Stimulated activated CD4-positive, alpha-beta T cell treated with anti-CD3 and anti-CD28 coated beads, Interleukin-2, amount 100 ng/mL, for 4 hours (primary cell): Measurements from ENCODE around the gene PLA2G7.
"Not testable (repeated sequence)": the region's sequence is repeated elsewhere in the genome, so short reads cannot be mapped to it uniquely, and the experiment has no call there.

Experiments used
- DNase-seq: peaks from one replicate; pipeline ENCODE4 v3.0.0-alpha.2; 2020; ENCODE audit warnings: low read depth

Gene PLA2G7

GRCh38 chr6:46734867-46735719 is at the start of gene PLA2G7:
Gene PLA2G7, minus strand, starts transcription at chr6:46735375. Its CDS starts 12,484 bp downstream, at chr6:46722891.
- DNase-seq, result no peak

GRCh38 chr6:46784535-46784934 is 49.4 kb upstream of the PLA2G7 start:
- no peak for DNase-seq

GRCh38 chr6:46781478-46782378 is 46.6 kb upstream of the PLA2G7 start:
- DNase-seq, result no peak

GRCh38 chr6:46777476-46778346 is 42.5 kb upstream of the PLA2G7 start:
- DNase-seq, result no peak

- DNase-seq, result no peak
Observed at GRCh38 chr6:46776070-46776712, 41.0 kb upstream of the PLA2G7 start.

GRCh38 chr6:46774736-46775135 is 39.6 kb upstream of the PLA2G7 start:
- DNase-seq, result not testable (repeated sequence)

- no peak for DNase-seq
Observed at GRCh38 chr6:46773201-46773855, 38.2 kb upstream of the PLA2G7 start.

- DNase-seq, result no peak
Observed at GRCh38 chr6:46772762-46773161, 37.6 kb upstream of the PLA2G7 start.

- no peak for DNase-seq
Observed at GRCh38 chr6:46772016-46772415, 36.8 kb upstream of the PLA2G7 start.

GRCh38 chr6:46764961-46765360 is 29.8 kb upstream of the PLA2G7 start:
- no peak for DNase-seq

GRCh38 chr6:46764280-46764679 is 29.1 kb upstream of the PLA2G7 start:
- not testable (repeated sequence) for DNase-seq

- no peak for DNase-seq
Observed at GRCh38 chr6:46763466-46763865, 28.3 kb upstream of the PLA2G7 start.

- no peak for DNase-seq
Observed at GRCh38 chr6:46760925-46761324, 25.8 kb upstream of the PLA2G7 start.

- no peak for DNase-seq
Observed at GRCh38 chr6:46758960-46759753, 24.0 kb upstream of the PLA2G7 start.

- DNase-seq, result no peak
Observed at GRCh38 chr6:46757214-46757596, 22.0 kb upstream of the PLA2G7 start.

GRCh38 chr6:46756469-46757213 is 21.5 kb upstream of the PLA2G7 start:
- no peak for DNase-seq

- DNase-seq, result no peak
Observed at GRCh38 chr6:46755865-46756264, 20.7 kb upstream of the PLA2G7 start.

GRCh38 chr6:46751658-46752057 is 16.5 kb upstream of the PLA2G7 start:
- no peak for DNase-seq

GRCh38 chr6:46749731-46750130 is 14.6 kb upstream of the PLA2G7 start:
- no peak for DNase-seq
